Psoas muscle (tissue), 8 donors: ENCODE data around the gene TRUB1. TPM values are rescaled to one million over a fixed set of nuclear protein-coding genes. Genes with fewer than 3 reads are reported as not detected.

Source experiments
- ATAC-seq, 4 donors: fragments of 200-7000 bp; cut with Tn5 transposase; one replicate each; pipeline ENCODE4 v1.9.1; 2020; ENCODE audit warnings: moderate library complexity in 3 of 4, mild to moderate bottlenecking in 2 of 4
- DNase-seq, 2 donors: peaks; one replicate each; pipeline ENCODE4 v3.0.0-alpha.2; 2020
- H3K27ac ChIP-seq: fragments of 200-600 bp; one replicate; pipeline ENCODE4 v1.8.0; 2022
- H3K27me3 ChIP-seq, 3 donors: fragments of 200-600 bp in 1 of 3; one replicate each; pipeline versions ENCODE4 v1.6.1 to v1.8.0; 2013 to 2022; ENCODE audit warnings: low read length in 2 of 3, mild to moderate bottlenecking in 2 of 3, moderate library complexity in 1 of 3; ENCODE audit not compliant: insufficient read depth in 3 of 3
- H3K36me3 ChIP-seq, 2 donors: fragments of 200-600 bp in 1 of 2; one replicate each; pipeline versions ENCODE4 v1.6.1 to v1.8.0; 2013 to 2022; ENCODE audit warnings: low read depth in 1 of 2, mild to moderate bottlenecking in 1 of 2, moderate library complexity in 1 of 2; ENCODE audit not compliant: insufficient read depth in 1 of 2
- H3K4me1 ChIP-seq: fragments of 200-600 bp; one replicate; pipeline ENCODE4 v1.8.0; 2022
- H3K4me3 ChIP-seq: fragments of 200-600 bp; one replicate; pipeline ENCODE4 v1.8.0; 2022; ENCODE audit warnings: mild to moderate bottlenecking
- H3K9me3 ChIP-seq: fragments of 200-600 bp; one replicate; pipeline ENCODE4 v1.8.0; 2022
- CTCF ChIP-seq: fragments of 200-600 bp; IDR thresholded peaks from one replicate; pipeline ENCODE4 v1.8.0; 2022; ENCODE audit warnings: antibody characterized with exemption
- WGBS, 3 donors: extraction: QIAGEN DNeasy Blood & Tissue Kit; methylation state at CpG; one replicate each; pipeline versions ENCODE4 v1.1.6 to v1.1.7; 2013; 5-methylcytosine and 5-hydroxymethylcytosine counted together
- intact Hi-C, 2 donors: fragments of 100-400 bp; cut with DNase I; formaldehyde crosslinking; loops; one replicate each; pipeline versions ENCODE4 v1.11.0 to v1.14.2; 2022
- polyA plus RNA-seq, 3 donors: library from polyadenylated mRNA; stranded (reverse); fragments of 200-250 nt; gene quantifications; one replicate each; pipeline ENCODE4 v1.2.3, GENCODE V29; 2013
- total RNA-seq, 4 donors: library from RNA; stranded (reverse); fragmentation: NEBNext Ultra II Directional in 2 of 4; extraction: Animal tissue kit (Norgen Biotek cat#: 25700) in 2 of 4; gene quantifications; one replicate each; pipeline versions ENCODE4 v1.2.1 to v1.2.4, GENCODE V29; 2021 to 2023
- donor health status: healthy with polysubstance abuse.
- donor health status: DM: no; HTN: no; CAD: no; lungs with moderate emphysema.
- donor health status: Bipolar disorder and iron deficiency.
- donor health status: healthy.
- donor health status: DM: yes; HTN: yes; CAD: no.
- donor health status: DM: no; HTN: no; CAD: no.
- donor health status: DM: no; HTN: no; CAD: no.
- donor health status: DM: yes; HTN: yes; CAD: no.

Gene TRUB1
- total and polyA plus RNA-seq, 7 donors: 3.3 to 8.9 (median 8.4) TPM

- Histone ChIP-seq H3K27me3 (no peaks in the 10 kb centered on the region), H3K4me1 (peaks cover 8% of the 10 kb centered on the region), H3K36me3 (no peaks in the 10 kb centered on the region), H3K27ac (no peak overlapping the region), H3K9me3 (no peaks in the 10 kb centered on the region), H3K4me3 (no peak overlapping the region)
- ATAC-seq (no peak), DNase-seq (no peak)
- intact Hi-C loops: no loop called here
- no peak for TF ChIP-seq CTCF
- whole genome bisulfite sequencing, 3 donors: 82 to 94% (median 83%) methylated on average over 3 of the region's 3 CpGs
These were observed 52.6 kb downstream of the TRUB1 start for GRCh38 chr10:114990586-114990985.

- intact Hi-C loops: no loop called here
- no peak overlapping the region for H3K4me3 ChIP-seq
- ATAC-seq (no peak), DNase-seq (no peak)
- H3K36me3 ChIP-seq: no peaks in the 10 kb centered on the region
- H3K27ac ChIP-seq: no peak overlapping the region
- TF ChIP-seq CTCF: no peak
- H3K27me3 ChIP-seq: no peaks in the 10 kb centered on the region
- peaks cover 8% of the 10 kb centered on the region for H3K4me1 ChIP-seq
- H3K9me3 ChIP-seq: no peaks in the 10 kb centered on the region
- WGBS, 3 donors: 66 to 82% (median 69%) methylated on average over 4 of the region's 4 CpGs
These were observed 53.0 kb downstream of the TRUB1 start for GRCh38 chr10:114990991-114991390.

- Histone ChIP-seq H3K9me3 (no peaks in the 10 kb centered on the region), H3K4me3 (no peak overlapping the region), H3K27me3 (no peaks in the 10 kb centered on the region), H3K4me1 (peaks cover 8% of the 10 kb centered on the region), H3K36me3 (no peaks in the 10 kb centered on the region), H3K27ac (no peak overlapping the region)
- no peak for DNase-seq
- intact Hi-C loops: no loop called here
- TF ChIP-seq CTCF: no peak
- no peak for ATAC-seq
- 79 to 82% (median 80%) methylated on average over 9 of the region's 9 CpGs for WGBS, 3 donors
These were observed 54.3 kb downstream of the TRUB1 start for GRCh38 chr10:114992189-114992775.

- peaks cover 4% of the 10 kb centered on the region for H3K4me1 ChIP-seq
- DNase-seq: no peak
- no peaks in the 10 kb centered on the region for H3K36me3 ChIP-seq
- H3K4me3 ChIP-seq: no peak overlapping the region
- H3K27ac ChIP-seq: no peak overlapping the region
- no peaks in the 10 kb centered on the region for H3K9me3 ChIP-seq
- H3K27me3 ChIP-seq: no peaks in the 10 kb centered on the region
- intact Hi-C loops: no loop called here
- WGBS, 3 donors: 87 to 93% (median 90%) methylated on average over 6 of the region's 6 CpGs
- ATAC-seq: no peak
- TF ChIP-seq CTCF: no peak
These were observed 57.7 kb downstream of the TRUB1 start for GRCh38 chr10:114995468-114996247.
